ENCODE measurements around the gene FAM111A. TPM values are rescaled to one million over a fixed set of nuclear protein-coding genes. Genes with fewer than 3 reads are reported as not detected.
A peak's percentile ranks its signal among the peaks of the same experiment; 100 is the strongest.

Gene FAM111A
- total and polyA plus RNA-seq, 10 of the 15 experiments (the other 5 are each of a cell fraction or from before 2014, with no cell fraction given): 26.6 to 95.0 (median 67.5) TPM

- TF ChIP-seq BMI1 (IDR thresholded peaks at IDR 0.05; ENCODE audit: borderline replicate concordance) (no peak), IKZF2 (IDR thresholded peaks at IDR 0.05) (peak; percentile 35 to 57; a peak in 1 of 4 replicates), LARP7 (IDR thresholded peaks at IDR 0.05) (no peak; the same call in 1 of the 2 replicates), MYC (IDR thresholded peaks at IDR 0.05; ENCODE audit: insufficient read depth, insufficient read length, insufficient replicate concordance, low read length, severe bottlenecking) (no peak), ZNF207 (IDR thresholded peaks at IDR 0.05; ENCODE audit: borderline replicate concordance) (peak; percentile 82), SUZ12 (IDR thresholded peaks at IDR 0.05; ENCODE audit: unreplicated experiment) (no peak), HDAC2 (IDR thresholded peaks at IDR 0.05) (no peak), EED (IDR thresholded peaks at IDR 0.05; ENCODE audit: low read depth) (peak; percentile 8; the same call in 1 of the 2 replicates), RELB (IDR thresholded peaks at IDR 0.05; ENCODE audit: low read depth) (peak; percentile 76), CEBPB (IDR thresholded peaks at IDR 0.05; ENCODE audit: borderline replicate concordance in 1 of 2, low read depth in 2 of 2, low read length in 2 of 2) (0 out of 4 replicates have a peak, but pooled peaks of 1 of the 2 experiments have one; percentile 34), IKZF1 (conservative IDR thresholded peaks at IDR 0.05) (peak; percentile 65), RUNX3 (IDR thresholded peaks at IDR 0.05; ENCODE audit: low read length) (peak; percentile 44), RB1 (IDR thresholded peaks at IDR 0.05; ENCODE audit: borderline replicate concordance) (peak; percentile 61; the same call in 1 of the 2 replicates), ASH2L (IDR thresholded peaks at IDR 0.05; ENCODE audit: borderline replicate concordance, low read depth) (no peak), HCFC1 (IDR thresholded peaks at IDR 0.05; ENCODE audit: low read length) (peak; percentile 38), EGR1 (IDR thresholded peaks at IDR 0.05; ENCODE audit: borderline replicate concordance in 1 of 2, low read depth in 2 of 2, low read length in 2 of 2) (peak in 1 of 2 experiments; percentile 32; a peak in 1 of 3 replicates), SPI1 (IDR thresholded peaks at IDR 0.05; ENCODE audit: borderline replicate concordance, insufficient read depth, low read depth, low read length) (peak; percentile 12; the same call in 1 of the 2 replicates), TCF3 (IDR thresholded peaks at IDR 0.05; ENCODE audit: borderline replicate concordance, insufficient read depth, low read depth, low read length) (0 out of 2 replicates have a peak, but pooled peaks have one; percentile 34), MLLT1 (IDR thresholded peaks at IDR 0.05) (peak; percentile 95), IRF4 (IDR thresholded peaks at IDR 0.05; ENCODE audit: low read depth, low read length) (no peak), DPF2 (IDR thresholded peaks at IDR 0.05) (peak; percentile 46), RFX5 (IDR thresholded peaks at IDR 0.05; ENCODE audit: low read depth, low read length) (no peak), WRNIP1 (IDR thresholded peaks at IDR 0.05; ENCODE audit: borderline replicate concordance, low read depth, low read length) (no peak), RAD21 (IDR thresholded peaks at IDR 0.05; ENCODE audit: insufficient read depth, low read depth, low read length) (peak; percentile 92)
Observed at GRCh38 chr11:59171508-59172322, 29.1 kb downstream of the FAM111A start, which contains the start of gene DTX4 (continued).

All from GM12878 (cell line).